Fibroblast of pulmonary artery (primary cell): ENCODE results near the gene ELL.

Experiments
- DNase-seq: peaks from one replicate; pipeline ENCODE4 v3.0.0-alpha.2; 2010; ENCODE audit warnings: low read depth
- H3K4me3 ChIP-seq: replicated peaks from 2 replicates; pipeline ENCODE4 v1.5.1; 2011; ENCODE audit warnings: low read depth, mild to moderate bottlenecking, control low read depth, low read length, moderate library complexity
- TF ChIP-seq, protein P1 (sequence below): IDR thresholded peaks from 2 replicates; pipeline ENCODE4 v1.5.1; 2011; ENCODE audit warnings: mild to moderate bottlenecking, control low read depth, low read length, inconsistent platforms; ENCODE audit errors: missing control alignments

ELL gene

DNA sequence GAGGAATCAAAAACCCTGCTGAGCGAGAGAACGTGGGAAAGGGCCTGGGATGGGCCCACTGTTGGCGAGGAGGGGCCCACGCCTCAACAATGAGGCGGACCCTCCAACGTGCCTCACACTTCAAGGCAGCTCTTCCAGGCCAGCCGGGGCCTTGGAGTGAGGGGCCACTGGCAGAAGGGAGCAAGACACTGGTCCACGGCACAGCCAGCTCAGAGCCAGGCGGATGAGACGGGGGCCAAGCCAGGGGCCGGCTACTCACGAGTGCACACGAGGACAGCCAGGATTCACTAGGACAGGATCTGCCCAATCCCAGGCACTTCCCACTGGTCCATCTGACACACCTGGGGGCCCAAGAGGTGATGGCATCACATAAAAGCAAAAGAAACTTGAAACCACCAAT, 20.5 kb downstream of the ELL start:
- TF ChIP-seq, protein P1, sequence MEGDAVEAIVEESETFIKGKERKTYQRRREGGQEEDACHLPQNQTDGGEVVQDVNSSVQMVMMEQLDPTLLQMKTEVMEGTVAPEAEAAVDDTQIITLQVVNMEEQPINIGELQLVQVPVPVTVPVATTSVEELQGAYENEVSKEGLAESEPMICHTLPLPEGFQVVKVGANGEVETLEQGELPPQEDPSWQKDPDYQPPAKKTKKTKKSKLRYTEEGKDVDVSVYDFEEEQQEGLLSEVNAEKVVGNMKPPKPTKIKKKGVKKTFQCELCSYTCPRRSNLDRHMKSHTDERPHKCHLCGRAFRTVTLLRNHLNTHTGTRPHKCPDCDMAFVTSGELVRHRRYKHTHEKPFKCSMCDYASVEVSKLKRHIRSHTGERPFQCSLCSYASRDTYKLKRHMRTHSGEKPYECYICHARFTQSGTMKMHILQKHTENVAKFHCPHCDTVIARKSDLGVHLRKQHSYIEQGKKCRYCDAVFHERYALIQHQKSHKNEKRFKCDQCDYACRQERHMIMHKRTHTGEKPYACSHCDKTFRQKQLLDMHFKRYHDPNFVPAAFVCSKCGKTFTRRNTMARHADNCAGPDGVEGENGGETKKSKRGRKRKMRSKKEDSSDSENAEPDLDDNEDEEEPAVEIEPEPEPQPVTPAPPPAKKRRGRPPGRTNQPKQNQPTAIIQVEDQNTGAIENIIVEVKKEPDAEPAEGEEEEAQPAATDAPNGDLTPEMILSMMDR: no peak
- H3K4me3 ChIP-seq: no peak overlapping the region
- no peak for DNase-seq

DNA sequence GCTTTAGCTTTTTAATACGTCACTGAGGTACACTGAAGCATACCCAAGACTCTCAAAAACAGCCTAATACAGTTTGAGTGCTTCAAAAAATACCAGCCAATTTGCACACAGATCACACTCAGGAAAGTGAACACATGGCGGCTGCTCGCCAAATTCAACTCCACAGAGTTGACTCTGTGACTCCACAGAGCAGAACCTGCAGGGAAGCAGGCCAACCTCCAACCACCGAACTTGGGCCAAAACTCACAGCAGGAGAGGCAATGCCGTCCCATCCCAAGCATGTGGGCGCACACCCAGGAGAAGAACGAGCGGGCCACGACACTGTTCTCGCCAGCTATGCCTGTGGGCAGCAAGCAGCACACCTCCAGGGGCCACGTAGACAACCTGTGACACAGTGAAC, 21.1 kb downstream of the ELL start:
- H3K4me3 ChIP-seq: no peak overlapping the region
- DNase-seq: no peak
- TF ChIP-seq, protein P1: no peak

DNA sequence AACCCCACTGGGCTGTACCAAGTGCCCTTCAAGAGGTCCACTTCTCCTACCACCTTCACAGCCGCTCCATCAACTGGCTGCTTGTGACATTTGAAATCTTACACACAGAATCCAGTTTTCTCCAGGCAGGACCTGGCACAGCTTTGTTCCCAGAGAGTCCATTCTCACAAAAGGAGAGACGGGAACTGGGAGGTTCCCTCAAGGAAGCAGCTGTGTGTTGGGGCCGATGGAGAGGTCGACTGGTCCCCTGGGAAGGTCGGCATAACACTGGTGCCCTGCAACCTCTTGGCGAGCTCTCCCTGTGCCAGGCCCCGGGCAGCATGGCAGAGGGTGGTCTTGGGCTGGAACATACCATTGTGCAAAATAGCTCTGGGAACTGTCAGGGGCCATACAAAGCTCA, 21.5 kb downstream of the ELL start:
- TF ChIP-seq, protein P1: no peak
- no peak overlapping the region for H3K4me3 ChIP-seq
- no peak for DNase-seq

DNA sequence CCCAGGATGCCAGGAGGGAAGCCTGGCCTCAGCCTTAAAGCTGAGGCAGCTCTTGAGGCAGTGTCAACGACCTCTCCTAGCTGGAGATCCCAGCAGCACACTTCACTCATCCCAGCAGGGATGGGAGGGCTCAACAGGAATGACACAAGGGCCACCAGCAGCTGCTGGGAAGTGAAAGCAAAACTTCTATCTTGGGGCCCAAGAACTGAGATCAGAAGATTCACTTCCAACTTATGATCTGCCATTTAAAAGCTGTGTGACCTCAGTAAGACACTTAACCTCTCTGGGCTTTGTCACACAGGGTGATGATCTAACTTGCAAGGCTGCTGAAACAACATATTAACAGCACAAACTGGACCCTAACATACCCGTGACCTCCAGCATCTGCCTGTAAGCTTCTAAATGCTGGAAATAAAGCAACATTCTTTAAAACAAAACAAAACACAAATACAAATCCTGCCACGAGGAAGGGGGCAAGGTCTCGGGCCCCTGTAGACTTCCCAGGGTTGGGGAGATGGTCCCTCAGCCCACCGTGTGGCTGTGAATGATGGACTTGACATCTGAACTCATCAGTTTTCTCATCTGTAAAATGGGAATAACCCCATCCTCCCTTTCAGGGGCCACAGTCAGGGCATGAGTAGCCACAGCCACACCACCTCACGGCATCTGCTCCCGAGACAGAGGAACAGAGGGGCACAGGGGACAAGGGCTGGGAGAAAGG, 22.7 kb downstream of the ELL start:
- DNase-seq: no peak
- no peak overlapping the region for H3K4me3 ChIP-seq
- TF ChIP-seq, protein P1: no peak

DNA sequence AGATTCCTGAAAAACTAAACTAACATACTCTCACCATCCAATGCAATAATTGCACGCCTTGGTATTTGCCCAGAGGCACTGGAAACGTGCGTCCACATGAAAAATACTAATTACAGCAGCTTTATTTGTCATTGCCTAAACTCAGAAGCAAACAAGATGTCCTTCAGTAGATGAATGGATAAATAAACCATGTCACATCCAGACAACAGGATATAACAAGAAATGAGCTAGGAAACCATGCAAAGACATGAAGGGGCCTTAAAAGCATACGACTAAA, 25.0 kb downstream of the ELL start:
- DNase-seq: no peak
- H3K4me3 ChIP-seq: no peak overlapping the region

DNA sequence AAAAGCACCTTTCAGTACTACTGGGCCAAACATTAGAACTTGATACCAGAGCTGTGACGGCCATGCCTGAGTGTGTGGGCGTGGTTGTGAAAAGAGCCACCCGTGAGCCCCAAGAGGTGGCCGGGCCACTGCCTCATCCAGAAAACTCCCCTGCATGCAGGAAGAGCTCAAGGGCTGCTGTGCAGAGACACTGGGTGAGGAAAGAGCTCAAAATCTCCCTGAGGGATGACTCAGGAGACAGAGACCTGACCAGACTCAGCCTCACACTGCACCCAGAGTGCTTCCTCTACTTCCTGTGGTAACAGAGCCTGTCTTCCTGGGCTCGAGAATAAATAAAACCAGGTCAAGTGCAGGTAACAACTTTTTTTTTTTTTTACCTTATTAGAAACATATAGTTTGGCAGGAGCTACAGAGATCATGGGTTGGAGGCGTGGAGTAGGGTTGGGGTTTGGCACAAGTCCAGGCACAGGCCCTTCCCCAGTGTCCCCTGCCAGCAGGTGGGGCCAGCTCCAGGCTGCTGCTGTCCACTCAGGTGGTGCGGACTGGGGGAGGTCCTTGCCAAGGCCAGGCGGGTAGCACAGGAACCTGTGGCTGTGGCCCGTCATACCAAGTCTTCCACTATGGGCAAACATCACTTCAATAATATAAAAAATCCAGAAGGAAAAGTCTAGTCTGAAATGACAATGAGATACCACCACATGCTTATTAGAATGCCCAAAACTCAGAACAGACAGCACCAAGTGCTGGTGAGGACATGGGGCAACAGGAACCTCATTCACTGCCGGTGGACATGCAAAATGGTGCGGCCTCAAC, 25.5 kb downstream of the ELL start:
- TF ChIP-seq, protein P1: no peak
- no peak overlapping the region for H3K4me3 ChIP-seq
- peak; percentile 51 for DNase-seq

More for the DNA sequence above, 25.0 kb downstream of the ELL start:
- TF ChIP-seq, protein P1: no peak
